HG03354 (cell line): ENCODE measurements around the gene FGFRL1.
"Not testable (repeated sequence)": the region's sequence is repeated elsewhere in the genome, so short reads cannot be mapped to it uniquely, and the experiment has no call there.

Source experiments
- ATAC-seq: cut with Tn5 transposase; IDR thresholded peaks from one replicate; pipeline ENCODE4 v1.9.1; 2021; ENCODE audit warnings: mild to moderate bottlenecking; ENCODE audit not compliant: unreplicated experiment, poor library complexity, severe bottlenecking

Gene FGFRL1

GRCh38 chr4:1033840-1034551 is 22.6 kb downstream of the FGFRL1 start:
- ATAC-seq = no peak

- no peak for ATAC-seq
These were observed 24.1 kb downstream of the FGFRL1 start for GRCh38 chr4:1035510-1035909.

- ATAC-seq = no peak
These were observed 24.7 kb downstream of the FGFRL1 start for GRCh38 chr4:1036095-1036494.

- ATAC-seq = no peak
These were observed 25.8 kb downstream of the FGFRL1 start for GRCh38 chr4:1036976-1037810.

GRCh38 chr4:1038948-1039492 is 27.6 kb downstream of the FGFRL1 start:
- ATAC-seq = no peak

GRCh38 chr4:1039493-1040343 is 28.3 kb downstream of the FGFRL1 start:
- ATAC-seq = no peak

GRCh38 chr4:1040344-1041146 is 29.1 kb downstream of the FGFRL1 start:
- ATAC-seq = no peak

GRCh38 chr4:1041147-1041935 is 29.9 kb downstream of the FGFRL1 start:
- no peak for ATAC-seq

- no peak for ATAC-seq
These were observed 30.5 kb downstream of the FGFRL1 start for GRCh38 chr4:1041936-1042330.

GRCh38 chr4:1042352-1043055 is 31.1 kb downstream of the FGFRL1 start:
- no peak for ATAC-seq

GRCh38 chr4:1043162-1043561 is 31.7 kb downstream of the FGFRL1 start:
- no peak for ATAC-seq

GRCh38 chr4:1043651-1044468 is 32.4 kb downstream of the FGFRL1 start:
- ATAC-seq = no peak

- ATAC-seq = no peak
These were observed 33.2 kb downstream of the FGFRL1 start for GRCh38 chr4:1044469-1045192.

- no peak for ATAC-seq
These were observed 33.8 kb downstream of the FGFRL1 start for GRCh38 chr4:1045193-1045594.

- ATAC-seq = no peak
These were observed 34.3 kb downstream of the FGFRL1 start for GRCh38 chr4:1045595-1046201.

GRCh38 chr4:1046581-1047011 is 35.2 kb downstream of the FGFRL1 start:
- ATAC-seq = not testable (repeated sequence)
